DMS114 treated with DMSO at 0.1 percent for 48 hours (cell line): ENCODE data around the gene ERP29.
"Not testable (repeated sequence)": the region's sequence is repeated elsewhere in the genome, so short reads cannot be mapped to it uniquely, and the experiment has no call there.

Experiments used
- DNase-seq: peaks from one replicate; lab custom pipeline; 2025; ENCODE audit not compliant: unreplicated experiment; lab: John Stamatoyannopoulos, UW

The ERP29 gene

DNA sequence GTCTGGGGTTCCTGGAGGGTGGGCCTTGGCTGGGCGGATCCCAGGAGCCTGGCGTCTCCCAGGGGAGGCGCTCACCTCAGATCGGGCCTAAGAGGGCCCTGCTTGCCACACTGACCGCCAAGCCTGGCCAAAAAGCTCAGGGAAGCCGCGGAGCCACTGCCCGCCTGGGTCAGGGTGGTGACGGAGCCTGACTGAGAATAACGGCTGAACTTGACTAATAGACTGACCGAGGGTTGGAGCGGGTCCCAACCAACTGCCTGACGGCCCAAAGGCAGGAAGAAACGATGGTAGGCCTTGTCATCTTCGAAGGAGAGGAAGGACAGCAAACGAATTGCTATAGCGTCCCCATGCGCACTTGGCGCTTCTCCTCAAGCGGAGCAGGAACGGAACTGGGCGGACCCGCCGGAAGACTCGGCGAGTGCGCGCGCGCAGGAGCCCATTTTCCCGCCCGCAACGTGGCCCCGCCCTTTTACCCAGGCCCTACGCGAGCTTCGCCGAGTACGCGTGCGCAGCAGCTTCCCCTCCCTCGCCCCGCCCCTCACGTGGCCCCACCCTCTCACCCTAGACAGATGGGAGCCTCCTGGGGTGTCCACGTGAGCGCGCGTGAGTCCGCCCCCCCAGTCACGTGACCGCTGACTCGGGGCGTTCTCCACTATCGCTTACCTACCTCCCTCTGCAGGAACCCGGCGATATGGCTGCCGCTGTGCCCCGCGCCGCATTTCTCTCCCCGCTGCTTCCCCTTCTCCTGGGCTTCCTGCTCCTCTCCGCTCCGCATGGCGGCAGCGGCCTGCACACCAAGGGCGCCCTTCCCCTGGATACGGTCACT lies at the start of gene ERP29, which contains the start of gene TMEM116:
Gene ERP29 (plus strand): TSS at position 652 of the 826 bp plus-strand sequence. CDS start 40 bp downstream, at position 692.
Gene TMEM116 (minus strand): TSS at position 391 of the 826 bp plus-strand sequence. CDS start 7,895 bp downstream, outside the sequence.
- peak; percentile 93 for DNase-seq

DNA sequence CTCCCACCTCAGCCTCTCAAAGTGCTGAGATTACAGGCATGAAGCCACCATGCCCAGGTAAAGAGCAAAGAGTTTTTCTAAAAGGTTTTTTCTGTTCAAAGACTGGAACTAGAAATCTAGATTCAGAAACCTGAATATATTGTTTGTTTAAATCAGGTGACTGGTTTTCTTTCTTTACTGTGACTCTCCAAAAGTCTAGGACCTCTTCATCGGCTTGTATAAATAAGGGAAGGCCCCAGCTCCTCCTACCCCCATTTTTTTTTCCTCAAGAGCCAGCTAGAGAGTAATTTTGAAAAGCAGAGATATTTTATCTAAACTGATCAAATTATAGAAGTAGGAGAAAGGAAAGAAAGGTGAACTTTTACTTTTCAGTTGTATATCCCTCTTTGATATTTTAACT lies 48.3 kb upstream of the ERP29 start:
- DNase-seq: no peak

DNA sequence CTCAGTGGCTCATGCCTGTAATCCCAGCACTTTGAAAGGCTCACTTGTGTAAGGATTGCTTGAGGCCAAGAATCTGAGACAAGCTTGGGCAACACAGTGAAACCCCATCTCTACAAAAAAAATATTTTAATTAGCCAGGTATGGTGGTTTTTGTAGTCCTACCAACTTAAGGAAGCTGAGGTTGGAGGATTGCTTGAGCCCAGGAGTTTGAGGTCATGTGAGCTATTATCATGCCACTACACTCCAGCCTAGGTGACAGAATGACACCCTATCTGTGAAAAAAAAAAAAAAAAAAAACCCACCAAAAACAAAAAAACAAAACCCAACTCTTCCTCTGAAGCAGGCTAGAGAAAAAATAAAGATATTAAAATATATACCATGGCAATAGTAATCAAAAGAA lies 41.4 kb upstream of the ERP29 start:
- no peak for DNase-seq

DNA sequence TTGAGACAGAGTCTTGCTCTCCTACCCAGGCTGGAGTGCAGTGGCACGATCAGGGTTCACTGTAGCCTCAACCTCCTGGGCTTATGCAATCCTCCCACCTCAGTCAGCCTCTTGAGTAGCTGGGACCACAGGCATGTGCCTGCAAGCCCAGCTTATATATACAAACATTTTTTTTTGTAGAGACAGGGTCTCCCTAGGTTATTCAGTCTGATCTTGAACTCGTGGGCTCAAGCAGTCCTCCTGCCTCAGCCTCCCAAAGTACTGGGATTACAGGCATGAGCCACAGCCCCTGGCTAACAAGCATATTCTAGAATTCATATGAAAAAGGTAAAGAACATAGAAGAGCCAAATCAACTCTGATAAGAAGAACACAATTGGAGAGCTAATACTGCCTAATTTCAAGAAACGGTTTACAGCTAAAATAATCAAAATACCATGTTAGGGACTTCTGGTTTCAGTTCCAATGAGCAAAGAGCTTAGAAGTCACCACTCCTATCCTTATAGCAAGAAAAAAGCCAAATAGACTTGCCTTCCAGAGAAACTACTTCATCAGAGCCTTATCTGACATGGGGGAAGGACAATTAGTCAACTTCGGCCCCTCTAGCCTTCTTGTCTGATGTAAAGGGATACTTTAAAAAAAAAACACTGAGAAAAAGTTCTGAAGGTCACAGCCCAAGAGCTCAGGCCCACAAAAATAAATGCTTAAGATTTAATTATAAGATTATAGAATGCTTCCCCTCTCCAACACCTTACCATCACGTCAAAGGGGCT lies 37.9 kb upstream of the ERP29 start:
- DNase-seq: no peak

DNA sequence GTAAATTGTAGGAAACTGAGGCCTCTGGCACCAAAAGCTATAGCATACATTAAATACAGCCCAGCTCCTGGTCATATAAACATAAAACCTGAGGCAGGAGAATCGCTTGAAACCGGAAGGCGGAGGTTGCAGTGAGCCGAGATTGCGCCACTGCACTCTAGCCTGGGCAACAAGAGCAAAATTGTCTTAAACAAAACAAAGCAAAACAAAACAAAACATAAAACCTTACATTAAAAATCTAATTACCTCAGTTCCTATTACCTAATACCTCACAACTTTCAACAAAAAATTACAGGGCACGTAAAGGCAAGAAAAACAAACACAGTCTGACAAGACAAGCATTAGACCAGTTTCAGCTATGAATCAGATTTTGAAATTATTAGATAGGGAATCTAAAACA lies 36.9 kb upstream of the ERP29 start:
- DNase-seq: no peak

DNA sequence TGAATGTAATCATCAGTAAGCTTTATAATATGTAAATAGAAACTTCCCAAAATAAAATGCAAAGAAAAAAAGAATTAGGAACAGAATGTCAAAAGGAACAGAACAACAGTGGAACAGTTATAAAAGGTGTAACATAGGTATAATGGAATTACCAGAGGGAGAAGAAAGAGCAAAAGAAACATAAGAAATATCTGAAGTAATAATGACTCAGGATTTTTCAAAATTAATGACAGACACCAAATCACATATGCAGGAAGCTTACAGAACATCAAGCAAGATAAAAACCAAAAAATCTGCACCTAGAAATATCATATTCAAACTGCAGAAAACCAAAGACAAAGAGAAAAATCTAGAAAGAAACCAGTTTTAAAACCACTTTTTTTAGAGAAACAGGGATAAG lies 36.4 kb upstream of the ERP29 start:
- DNase-seq: no peak

DNA sequence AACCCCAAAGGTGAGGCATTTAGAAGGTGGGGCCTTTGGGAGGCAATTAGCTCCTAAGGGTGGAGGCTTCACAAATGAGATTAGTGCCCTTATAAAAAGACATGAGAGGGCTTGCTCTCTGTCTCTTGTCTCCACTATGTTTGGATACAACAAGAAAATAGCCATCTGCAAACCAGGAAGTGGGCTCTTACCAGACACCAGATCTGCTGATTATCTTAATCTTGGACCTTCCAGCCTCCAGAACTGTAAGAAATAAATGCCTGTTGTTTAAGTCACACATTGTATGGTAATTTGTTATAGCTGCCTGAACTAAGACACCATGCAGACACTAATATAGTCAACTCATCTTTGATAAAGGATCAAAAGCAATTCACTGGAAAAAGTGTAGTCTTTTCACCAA lies 34.7 kb upstream of the ERP29 start:
- DNase-seq: no peak

DNA sequence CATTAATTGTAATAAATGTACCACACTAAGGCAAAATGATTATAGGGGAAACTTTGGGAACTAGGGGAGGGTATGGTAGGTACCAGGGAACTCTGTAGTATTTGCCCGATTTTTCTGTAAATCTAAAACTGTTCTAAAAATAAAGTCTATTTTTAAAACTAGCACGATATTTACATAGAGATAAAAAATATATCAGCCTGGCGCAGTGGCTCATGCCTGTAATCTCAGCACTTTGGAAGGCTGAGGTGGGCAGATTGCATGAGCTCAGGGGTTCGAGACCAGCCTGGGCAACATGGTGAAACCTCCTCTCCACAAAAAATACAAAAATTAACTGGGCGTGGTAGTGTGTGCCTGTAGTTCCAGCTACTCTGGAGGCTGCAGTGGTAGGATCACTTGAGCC lies 32.6 kb upstream of the ERP29 start:
- no peak for DNase-seq

DNA sequence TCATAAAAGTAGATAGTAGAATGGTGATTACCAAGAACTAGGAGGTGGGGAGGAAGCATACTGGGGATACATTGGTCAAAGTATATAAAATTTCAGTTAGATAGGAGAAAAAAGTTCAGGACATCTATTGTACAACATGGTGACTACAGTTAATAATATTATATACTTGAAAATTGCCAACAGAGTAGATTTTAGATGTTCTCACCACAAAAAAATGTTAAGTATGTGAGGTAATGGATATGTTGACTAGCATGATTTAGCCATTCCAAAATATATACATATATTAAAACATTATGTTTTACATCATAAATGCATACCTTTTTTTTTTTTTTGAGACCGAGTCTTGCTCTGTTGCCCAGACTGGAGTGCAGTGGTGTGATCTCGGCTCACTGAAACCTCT lies 31.2 kb upstream of the ERP29 start:
- DNase-seq: no peak

DNA sequence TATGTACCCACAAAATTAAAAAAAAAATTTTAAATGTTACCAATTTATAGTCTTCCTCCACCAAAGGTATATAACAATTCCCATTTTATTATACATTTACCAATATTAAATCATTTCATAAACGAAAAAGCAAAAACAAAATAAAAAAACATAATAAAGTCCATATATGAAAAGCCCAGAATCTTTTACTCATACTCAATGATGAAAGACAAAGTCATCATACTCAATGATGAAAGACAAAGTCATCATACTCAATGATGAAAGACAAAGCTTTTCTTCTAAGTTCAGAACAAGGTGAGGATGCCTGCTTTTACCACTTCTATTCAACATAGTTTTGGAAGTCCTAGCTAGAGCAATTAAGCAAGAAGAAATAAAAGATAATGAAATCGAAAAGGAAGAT lies 28.4 kb upstream of the ERP29 start:
- DNase-seq: no peak

DNA sequence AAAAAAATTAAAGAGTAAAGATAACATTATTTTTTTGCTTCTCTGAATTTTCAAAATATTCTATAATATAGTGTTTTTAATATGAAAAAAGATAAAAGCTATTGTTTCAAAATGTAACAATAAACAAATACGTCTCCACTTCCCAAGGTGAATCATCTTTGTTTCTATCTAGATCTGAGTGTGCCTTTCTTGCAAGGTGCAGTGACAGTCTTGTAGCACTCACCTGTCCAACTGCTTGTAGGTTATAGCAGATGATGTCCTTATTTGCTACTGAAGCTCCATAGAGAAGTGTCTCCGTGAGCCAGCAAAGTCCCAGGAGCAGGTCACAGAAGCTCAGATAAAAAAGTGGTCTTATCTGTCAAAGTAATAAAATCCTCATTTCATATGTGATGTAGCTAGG lies 21.7 kb upstream of the ERP29 start:
- DNase-seq: no peak

DNA sequence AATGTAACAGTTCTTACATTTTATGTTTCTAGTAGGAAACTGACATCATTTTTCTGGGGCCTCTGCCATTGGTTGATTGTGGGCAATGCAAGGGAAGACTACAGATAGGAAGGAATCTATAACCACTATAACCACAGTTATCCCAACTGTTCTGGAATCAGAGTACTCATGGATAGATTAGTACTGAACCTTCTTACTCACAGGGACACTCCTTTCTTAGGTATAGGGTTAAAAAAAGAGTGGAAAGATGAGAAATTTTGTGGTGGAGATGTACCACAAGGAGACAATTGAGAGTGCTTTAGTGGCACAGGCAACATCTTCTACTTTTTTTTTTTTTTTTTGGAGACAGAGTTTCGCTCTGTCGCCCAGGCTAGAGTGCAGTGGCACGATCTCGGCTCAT lies 21.3 kb upstream of the ERP29 start:
- DNase-seq: no peak

DNA sequence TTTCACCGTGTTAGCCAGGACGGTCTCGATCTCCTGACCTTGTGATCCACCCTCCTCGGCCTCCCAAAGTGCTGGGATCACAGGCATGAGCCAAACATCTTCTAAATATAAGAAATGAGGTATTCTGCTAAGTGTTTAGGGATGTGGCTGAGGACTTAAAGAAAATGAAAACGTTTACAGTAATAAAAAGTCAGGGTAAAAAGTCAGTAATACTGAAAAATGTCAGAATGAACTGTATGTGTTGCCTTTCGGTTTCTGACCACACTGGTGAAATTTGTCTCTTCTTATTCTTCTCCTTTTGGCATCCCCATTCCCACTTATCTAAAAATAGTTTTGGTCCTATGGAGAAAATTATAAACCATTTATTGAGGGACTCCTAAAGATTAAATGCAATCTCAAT lies 20.8 kb upstream of the ERP29 start:
- DNase-seq: no peak

DNA sequence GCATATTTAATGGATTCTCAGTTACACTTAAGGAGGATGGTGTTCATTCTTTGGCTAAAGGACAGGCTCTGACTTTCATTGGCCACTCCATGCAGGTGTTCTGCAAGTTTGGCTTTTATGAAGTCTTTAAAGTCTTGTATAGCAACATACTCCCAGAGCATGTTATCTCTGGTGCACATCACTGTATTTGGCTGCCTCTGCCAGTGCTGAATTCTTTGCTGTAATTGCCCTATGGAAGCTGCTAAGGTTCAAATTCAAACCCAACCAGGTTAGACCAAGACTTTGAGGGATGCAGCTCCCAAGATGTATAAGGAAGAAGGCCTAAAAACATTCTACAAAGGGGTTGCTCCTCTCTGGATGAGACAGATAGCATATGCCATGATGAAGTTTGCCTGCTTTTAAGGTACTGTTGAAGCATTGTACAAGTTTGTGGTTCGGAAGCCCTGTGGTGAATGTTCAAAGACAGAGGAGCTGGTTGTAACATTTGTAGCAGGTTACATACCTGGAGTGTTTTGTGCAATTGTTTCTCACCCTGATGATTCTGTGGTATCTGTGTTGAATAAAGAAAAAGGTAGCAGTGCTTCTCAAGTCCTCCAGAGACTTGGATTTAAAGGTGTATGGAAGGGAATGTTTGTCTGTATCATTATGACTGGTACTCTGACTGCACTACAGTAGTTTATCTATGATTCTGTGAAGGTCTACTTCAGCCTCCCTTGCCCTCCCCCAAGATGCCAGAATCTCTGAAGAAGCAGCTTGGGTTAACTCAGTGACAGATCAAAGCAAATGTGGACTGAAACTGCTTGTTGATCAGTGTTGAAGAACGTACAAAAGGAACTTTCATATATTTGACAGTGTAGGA lies 19.7 kb upstream of the ERP29 start:
- no peak for DNase-seq

DNA sequence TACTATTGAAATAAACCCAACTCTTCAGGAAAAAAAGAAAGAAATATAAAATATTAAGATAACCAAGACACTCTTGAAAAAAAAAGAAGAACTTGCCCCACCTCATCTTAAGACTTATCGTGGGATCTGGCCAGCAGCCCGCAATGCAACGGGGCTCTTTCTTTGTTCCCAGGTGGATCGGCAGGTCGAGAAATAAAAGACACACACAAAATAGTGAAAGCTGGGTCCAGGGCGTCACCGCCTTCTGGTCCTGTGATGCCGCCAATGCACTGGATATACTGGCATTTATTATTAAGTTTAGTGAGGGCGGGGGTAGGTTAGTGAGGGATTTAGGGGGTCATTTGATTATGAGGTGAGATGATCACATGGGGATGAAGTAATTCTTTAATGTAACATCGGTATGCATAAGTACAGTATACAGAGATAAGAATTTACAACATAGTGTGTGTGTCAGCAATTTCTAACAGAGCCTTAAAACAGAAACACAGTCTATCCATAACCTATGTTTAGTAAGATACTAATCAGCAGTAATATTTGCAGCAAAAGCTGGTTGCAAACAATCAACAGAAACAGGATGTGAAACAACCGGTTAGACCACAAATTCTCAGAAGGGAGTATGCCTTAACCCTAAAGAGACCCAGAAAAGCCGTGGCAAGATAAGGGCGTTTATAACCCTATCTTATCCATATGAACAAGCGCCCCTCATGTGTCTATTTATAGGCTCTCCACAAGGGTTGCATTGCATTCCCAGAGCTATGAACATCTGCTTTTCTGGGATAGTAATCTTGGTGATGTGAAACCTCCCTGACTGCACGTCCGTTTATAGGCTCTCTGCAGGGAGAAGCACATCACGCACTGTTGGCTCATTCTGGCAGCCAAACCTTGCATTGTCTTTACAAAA lies 18.8 kb upstream of the ERP29 start:
- not testable (repeated sequence) for DNase-seq

DNA sequence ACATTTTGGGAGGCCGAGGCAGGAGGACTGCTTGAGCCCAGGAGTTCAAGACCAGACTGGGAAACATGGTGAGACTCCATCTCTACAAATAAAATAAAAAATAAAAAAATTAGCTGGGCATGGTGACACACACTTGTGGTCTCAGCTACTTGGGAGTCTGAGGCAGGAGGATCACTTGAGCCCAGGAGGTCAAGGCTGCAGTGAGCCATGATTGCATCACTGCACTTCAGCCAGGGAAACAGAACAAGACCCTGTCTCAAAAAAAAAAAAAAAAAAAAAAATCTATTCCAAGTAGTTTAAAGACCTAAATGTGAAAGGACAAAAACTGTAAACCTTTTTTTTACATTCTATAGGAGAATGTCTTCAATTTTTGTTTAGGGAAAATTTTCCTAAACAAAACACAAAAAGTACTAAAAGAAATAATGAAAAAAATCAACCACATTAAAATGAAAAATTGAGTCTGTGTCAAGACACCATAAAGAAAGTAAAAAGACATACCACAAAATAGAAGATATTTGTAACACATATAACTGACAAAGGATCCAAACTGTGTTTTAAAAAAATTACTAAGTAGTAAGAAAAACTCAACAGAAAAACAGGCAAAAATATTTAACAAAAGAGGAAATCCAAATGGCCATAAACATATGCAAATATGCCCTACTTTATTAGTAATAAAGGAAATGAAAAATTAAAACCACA lies 17.3 kb upstream of the ERP29 start:
- DNase-seq: no peak

DNA sequence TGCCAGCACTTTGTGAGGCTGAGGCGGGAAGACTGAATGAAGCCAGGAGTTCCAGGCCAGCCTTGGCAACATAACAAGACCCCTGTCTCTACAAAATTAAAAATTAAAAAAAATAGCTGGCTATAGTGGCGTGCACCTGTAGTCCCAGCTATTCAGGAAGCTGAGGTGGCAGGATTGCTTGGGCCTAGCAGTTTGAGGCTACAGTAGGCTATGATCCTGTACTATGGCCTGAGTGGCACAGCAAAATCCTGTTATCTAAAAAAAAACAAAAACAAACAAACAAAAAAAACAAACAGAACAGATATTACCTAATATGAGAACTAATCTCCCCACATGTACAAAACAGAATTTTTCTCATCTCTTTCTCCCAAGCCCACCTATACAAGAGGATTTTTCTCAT lies 15.9 kb upstream of the ERP29 start:
- no peak for DNase-seq

DNA sequence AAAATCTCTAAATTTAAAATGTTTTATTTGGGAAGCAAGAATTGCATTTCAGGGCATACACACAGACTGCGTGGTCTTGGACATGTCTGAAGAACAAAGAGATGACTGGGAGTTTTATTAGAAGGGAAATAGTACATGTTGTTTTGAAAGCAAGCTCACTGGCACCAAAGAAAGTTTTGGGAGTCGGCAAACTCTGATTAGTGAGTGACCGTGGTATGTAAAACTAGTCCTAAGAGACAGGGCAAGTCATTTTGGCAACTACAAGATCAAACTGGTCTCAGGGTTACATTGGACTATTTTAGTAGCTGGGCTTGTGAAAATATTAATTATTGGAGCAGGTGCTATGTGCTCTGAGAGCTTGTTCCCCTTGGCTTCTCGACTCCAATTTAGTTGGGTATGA lies 15.2 kb upstream of the ERP29 start:
- no peak for DNase-seq

DNA sequence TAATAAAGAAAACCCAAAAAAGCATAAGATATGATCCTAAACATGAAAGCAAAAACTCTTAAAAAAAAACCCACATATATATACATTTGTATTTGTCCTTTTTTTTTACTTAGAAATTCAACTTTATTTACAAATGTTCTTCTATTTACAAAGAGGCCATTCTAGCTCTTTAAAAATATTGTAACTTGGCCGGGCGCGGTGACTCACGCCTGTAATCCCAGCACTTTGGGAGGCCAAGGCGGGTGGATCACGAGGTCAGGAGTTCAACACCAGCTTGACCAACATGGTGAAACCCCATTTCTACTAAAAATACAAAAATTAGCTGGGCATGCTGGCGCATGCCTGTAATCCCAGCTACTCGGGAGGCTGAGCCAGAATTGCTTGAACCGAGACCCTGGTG lies 14.1 kb upstream of the ERP29 start:
- not testable (repeated sequence) for DNase-seq

DNA sequence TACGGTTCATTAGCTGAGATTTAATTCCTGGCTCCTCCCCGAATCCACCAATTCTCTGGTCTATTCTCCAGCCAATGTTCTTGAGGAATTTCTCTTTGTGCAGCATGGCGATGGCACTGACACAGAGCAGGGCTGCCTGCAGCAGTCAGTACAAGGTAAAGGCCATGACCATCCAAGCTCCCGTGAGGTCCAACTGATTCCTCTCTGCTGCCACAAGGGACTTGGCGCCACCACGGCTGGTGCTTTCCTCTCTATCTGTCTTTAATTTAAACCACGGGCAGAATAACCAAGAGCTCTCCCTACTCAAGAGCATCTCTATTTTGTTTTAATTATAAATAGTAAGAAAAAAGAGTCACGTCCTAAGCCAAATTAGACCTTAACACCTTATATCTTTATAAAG lies 12.4 kb upstream of the ERP29 start:
- no peak for DNase-seq
